Anterior cingulate cortex (tissue), 58 donors: ENCODE measurements around the gene SLC6A3.
A peak's percentile ranks its signal among the peaks of the same experiment; 100 is the strongest.
"Not testable (repeated sequence)": the region's sequence is repeated elsewhere in the genome, so short reads cannot be mapped to it uniquely, and the experiment has no call there.

Source experiments
- DNase-seq, 58 donors: peaks; one replicate each; lab custom pipeline; 2025; lab: John Stamatoyannopoulos, UW

Gene SLC6A3

DNA sequence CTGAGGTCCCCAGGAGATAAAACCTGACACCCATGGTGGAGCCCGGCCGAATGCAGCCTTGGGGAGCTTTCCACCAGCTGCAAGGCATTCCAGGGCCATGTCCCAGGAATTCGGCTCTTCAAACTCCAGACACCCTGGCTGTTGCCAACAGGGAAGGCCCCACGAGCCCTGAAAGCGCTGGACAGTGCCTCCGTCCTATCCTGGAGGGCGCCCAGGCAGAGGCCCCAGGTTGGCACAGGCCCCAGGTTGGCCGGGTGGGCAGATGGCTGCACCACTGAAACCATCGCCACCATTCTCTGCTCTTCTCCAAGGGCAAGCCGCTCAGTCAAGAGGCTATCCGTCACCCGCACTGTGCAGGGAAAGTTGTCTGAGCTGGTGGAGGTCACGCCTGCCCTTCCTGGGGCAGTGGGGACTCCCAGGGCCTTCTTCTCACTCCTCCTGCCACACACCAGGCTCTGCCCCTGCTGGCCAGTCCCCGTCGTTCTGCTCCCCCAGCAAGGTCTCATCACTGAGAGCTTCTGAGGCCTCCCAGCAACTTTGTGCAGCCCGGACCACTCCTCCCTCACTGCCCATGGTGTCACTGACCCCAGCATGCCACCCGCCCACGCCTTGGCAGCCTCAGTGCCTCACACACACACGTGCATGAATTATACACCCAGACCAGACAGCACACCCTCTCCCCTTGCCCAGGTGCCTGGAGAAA is 21.2 kb downstream of the SLC6A3 start:
- no peak for DNase-seq

DNA sequence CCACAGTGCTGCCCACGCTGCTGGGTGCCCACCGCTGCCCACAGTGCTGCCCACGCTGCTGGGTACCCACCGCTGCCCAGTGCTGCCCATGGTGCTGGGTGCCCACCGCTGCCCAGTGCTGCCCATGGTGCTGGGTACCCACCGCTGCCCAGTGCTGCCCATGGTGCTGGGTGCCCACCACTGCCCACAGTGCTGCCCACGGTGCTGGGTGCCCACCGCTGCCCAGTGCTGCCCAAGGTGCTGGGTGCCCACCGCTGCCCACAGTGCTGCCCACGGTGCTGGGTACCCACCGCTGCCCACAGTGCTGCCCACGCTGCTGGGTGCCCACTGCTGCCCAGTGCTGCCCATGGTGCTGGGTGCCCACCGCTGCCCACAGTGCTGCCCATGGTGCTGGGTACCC is 22.7 kb downstream of the SLC6A3 start:
- not testable (repeated sequence) for DNase-seq

DNA sequence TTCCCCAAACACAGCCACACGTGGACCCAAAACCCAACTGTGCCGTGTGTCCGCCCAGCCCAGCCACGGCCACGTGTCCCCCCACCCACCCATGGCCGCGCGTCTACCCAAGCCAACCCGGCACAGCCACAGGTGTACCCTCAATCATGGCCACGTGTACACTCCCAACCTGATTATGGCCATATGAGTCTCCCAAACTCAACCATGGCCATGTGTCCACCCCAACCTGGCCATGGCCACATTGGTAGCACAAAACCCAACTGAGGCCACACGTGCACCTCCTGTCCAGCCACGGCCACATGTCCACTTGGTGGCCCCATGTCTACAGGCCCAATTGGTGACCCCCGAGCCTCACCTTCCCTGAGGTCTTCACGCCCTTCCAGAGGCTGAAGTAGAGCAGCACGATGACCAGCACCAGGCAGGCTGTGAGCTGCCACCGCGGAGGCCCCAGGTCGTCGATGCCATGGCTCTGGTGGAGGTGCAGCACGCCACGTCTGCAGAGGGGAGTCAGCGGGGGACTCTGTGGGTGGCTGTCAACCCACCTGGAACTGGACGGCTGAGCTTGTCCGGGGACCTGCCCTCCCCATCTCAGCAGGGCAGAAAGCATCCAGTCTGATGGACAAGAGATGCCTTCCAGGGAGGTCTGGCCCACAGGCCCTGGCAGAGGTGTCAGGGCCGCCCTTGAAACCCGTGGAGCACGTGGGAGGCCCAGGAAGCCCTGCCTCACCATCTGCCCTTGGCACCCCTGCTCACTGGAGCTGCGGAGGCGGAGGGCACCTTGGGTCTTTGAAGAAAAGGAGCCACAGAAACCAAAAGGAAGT is 23.5 kb downstream of the SLC6A3 start:
- DNase-seq, result no peak

DNA sequence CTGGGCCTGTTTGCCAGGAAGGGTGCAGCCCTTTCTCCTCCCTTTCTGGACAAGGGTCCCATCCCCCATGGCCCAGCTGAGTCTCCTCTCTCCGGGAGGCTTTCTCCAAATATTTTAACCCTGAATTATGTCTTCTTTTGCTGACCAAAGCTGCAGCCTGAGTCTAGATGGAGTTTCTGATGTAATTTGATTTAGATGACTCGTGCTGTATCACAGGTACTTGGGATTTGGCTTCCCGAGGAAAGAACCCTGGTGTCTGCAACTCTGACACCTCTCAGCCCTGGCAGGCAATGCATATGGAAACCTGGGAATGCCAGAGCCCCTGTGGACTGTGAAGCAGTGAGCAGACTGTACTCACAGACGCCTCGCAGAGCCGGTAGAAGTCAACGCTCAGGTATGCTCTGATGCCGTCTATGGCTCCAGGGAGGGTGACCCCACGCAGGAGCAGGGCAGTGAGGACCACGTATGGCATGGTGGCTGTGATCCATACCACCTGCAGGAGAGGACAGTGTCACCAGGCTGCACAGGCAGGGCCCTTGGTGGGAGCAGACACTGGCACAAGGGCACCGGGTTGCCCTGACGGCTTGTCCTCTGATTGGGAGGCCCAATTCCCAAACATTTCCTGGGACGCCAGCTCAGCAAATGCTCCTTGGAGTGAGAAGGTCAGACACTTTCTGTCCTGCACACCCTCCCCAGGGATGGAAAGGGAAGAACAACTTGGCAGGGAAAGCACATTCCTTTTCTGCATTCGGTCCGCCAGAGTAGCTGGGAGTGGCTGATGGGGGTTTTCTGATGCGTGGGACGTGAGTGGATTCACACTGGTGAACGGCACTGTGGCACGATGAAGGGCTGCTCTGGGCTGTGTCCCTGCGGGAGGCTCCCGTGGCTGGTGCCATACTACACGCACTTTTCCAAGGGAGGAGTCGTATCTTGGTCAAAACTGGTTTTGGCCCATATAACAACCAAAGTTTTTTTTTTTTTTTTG is 24.7 kb downstream of the SLC6A3 start:
- DNase-seq, result no peak

GRCh38 chr5:1419476-1420210 is 25.6 kb downstream of the SLC6A3 start:
- no peak for DNase-seq

GRCh38 chr5:1418921-1419280 is 26.3 kb downstream of the SLC6A3 start:
- DNase-seq, result no peak

DNA sequence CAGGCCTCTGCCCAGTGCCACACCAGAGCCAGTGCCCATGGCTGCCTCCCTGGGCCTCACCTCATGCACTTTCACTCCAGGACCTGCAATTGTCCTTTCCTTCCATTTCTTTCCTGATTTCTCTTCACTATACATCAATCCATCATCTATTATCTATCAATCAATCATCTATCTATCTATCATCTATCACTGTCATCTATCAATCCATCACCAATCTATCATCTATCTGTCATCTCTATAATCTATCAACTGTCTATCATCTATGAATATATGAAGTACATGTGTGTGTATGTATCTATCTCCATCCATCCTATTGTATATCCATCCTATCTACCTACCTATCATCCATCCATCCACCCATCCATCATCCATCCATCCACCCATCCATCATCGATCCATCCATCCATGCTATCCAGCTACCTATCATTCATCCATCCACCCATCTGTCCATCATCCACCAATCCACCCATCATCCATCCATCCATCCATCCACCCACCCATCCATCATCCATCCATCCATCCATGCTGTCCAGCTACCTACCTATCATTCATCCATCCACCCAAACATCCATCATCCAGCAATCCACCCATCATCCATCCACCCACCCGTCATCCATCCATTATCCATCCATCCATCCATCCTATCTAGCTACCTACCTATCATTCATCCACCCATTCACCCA is 26.9 kb downstream of the SLC6A3 start:
- no peak for DNase-seq

- DNase-seq, result no peak
Observed at GRCh38 chr5:1417586-1418225, 27.5 kb downstream of the SLC6A3 start.

DNA sequence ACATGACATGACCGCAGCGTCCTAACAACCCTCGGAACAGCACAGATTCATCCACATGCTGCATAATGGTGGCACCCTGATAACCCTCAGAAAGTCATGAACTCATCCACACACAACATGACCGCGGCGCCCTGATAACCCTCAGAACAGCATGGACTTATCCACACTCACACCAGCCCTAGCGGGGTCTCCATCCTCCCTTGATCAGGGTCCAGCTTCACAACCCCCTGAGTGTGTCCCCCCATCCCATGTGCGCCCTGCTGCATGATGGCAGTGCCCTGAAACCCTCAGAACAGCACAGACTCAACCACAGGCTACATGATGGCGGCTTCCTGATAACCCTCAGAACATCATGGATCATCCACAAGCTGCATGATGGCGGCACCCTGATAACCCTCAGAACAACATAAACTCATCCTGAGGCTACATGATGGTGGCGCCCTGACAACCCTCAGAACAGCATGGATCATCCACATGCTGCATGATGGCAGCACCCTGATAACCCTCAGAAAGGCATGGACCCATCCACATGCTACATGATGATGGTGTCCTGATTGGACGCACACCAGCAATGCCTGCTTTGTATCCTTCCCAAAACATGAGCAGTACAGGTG is 28.3 kb downstream of the SLC6A3 start:
- DNase-seq, result no peak

GRCh38 chr5:1415626-1416360 is 29.4 kb downstream of the SLC6A3 start:
- no peak for DNase-seq

DNA sequence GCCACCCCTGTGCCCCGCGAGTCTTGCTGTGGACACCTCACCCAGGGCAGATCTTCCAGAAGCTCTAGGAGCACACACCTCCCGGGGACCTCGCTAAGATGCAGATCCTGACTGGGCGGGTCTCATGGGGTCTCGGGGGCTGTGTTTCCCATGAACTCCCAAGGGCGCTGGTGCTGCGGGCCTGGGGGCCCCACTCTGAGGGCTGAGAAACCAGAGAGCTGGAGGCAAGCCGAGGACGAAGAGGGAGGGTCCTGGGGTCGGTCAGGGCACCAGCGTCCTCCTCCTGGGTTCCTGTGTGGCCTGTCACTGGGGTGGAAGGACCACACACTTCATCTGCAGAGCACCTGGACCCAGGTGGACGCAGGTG is 30.2 kb downstream of the SLC6A3 start:
- DNase-seq, result no peak

DNA sequence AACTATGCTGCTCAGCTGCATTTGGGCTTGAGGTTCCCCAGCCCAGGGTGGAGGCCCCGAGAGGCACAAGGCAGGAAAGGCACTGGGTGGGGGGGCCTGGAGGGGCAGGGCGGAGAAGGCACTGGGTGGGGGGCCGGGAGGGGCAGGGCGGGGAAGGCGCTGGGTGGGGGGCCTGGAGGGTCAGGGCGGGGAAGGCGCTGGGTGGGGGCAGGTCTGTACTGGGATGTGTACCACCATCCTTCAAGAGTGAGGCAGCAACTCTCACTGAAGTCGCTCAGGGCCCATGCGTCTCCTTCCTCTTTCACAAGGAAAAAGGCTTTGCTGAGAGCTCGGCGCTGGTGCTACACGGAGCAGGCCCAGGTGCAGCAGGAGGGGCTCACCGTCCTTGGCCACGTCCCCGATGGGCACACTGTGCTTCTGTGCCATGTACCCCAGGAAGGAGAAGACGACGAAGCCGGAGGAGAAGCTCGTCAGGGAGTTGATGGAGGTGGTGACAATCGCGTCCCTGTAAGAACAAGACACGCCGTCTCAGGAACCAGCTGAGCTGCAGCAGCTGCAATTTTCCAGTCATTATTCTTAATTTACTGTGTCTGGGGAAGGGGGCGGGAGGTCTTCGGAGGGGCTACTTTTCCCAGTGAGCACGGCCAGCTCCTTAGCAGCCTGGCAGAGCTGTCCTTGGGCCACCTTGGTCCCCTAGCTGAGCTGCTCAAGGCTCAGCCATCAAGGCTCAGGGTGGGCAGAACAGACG is 30.8 kb downstream of the SLC6A3 start:
- peak in 3 of 58 donors; percentile 9 to 11 (median 10) for DNase-seq

GRCh38 chr5:1413611-1414241 is 31.5 kb downstream of the SLC6A3 start:
- no peak for DNase-seq

GRCh38 chr5:1413211-1413610 is 32.0 kb downstream of the SLC6A3 start:
- no peak for DNase-seq

GRCh38 chr5:1412621-1413020 is 32.6 kb downstream of the SLC6A3 start:
- DNase-seq, result no peak

DNA sequence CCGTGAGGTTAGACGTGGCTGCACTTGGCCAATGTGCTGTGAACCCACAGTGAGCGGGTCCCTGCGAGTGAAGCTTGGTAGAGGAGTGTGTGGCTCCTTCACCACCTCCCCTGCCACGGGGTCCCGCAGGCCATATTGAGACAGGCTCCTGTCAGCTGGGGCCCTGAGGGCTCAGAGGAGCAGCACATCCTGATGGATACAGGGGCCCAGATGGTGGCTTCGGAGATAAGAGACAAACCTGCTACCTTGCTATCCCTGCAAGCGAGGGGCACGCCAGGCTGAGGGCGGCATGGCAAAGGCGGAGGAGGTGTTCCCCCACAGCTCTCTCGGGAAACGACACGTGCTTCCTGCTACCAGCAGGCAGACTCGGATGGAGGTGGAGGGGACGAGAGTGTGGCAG is 33.1 kb downstream of the SLC6A3 start:
- DNase-seq, result no peak

GRCh38 chr5:1411099-1411498 is 34.1 kb downstream of the SLC6A3 start:
- no peak for DNase-seq
